MM.1S (cell line): ENCODE results near the gene PPP1R12C.

Experiments
- DNase-seq: peaks from one replicate; pipeline ENCODE4 v3.0.0-alpha.2; 2015
- H2AFZ ChIP-seq: fragments of 300-600 bp; sonication (generic); 2 replicates; pipeline ENCODE4 v1.6.0; 2016; ENCODE audit warnings: antibody characterized with exemption, low read length
- H3F3A ChIP-seq: fragments of 300-600 bp; sonication (generic); 2 replicates; pipeline ENCODE4 v1.6.1; 2016; ENCODE audit warnings: mild to moderate bottlenecking, antibody characterized with exemption, low read length, moderate library complexity, mixed read lengths; ENCODE audit not compliant: insufficient read depth
- H3K27ac ChIP-seq: fragments of 300-600 bp; sonication (generic); 2 replicates; pipeline ENCODE4 v1.5.1; 2016; ENCODE audit warnings: mild to moderate bottlenecking, low read length
- H3K27me3 ChIP-seq: fragments of 300-600 bp; sonication (generic); replicated peaks from 2 replicates; pipeline ENCODE4 v1.6.0; 2016; ENCODE audit warnings: low read length; ENCODE audit not compliant: insufficient read depth
- H3K36me3 ChIP-seq: fragments of 300-600 bp; sonication (generic); replicated peaks from 2 replicates; pipeline ENCODE4 v1.6.1; 2016; ENCODE audit warnings: mild to moderate bottlenecking, low read length, mixed read lengths; ENCODE audit not compliant: insufficient read depth
- H3K4me1 ChIP-seq: fragments of 300-600 bp; sonication (generic); 2 replicates; pipeline ENCODE4 v1.6.1; 2016; ENCODE audit warnings: low read length, mixed read lengths
- H3K4me2 ChIP-seq: fragments of 300-600 bp; sonication (generic); 2 replicates; pipeline ENCODE4 v1.6.0; 2016; ENCODE audit warnings: low read depth, low read length
- H3K4me3 ChIP-seq: fragments of 300-600 bp; sonication (generic); 2 replicates; pipeline ENCODE4 v1.5.1; 2016; ENCODE audit warnings: low read length, mixed read lengths
- H3K79me2 ChIP-seq: fragments of 300-600 bp; sonication (generic); 2 replicates; pipeline ENCODE4 v1.6.1; 2016; ENCODE audit warnings: mixed run types, low read length, mixed read lengths
- H3K9ac ChIP-seq: fragments of 300-600 bp; sonication (generic); 2 replicates; pipeline ENCODE4 v1.6.1; 2016; ENCODE audit warnings: low read length, mixed read lengths
- H3K9me2 ChIP-seq: fragments of 300-600 bp; sonication (generic); replicated peaks from 2 replicates; pipeline ENCODE4 v1.6.1; 2016; ENCODE audit warnings: mild to moderate bottlenecking, low read length, mixed read lengths; ENCODE audit not compliant: insufficient read depth
- H3K9me3 ChIP-seq: fragments of 300-600 bp; sonication (generic); replicated peaks from 2 replicates; pipeline ENCODE4 v1.6.1; 2016; ENCODE audit warnings: mild to moderate bottlenecking, low read length, mixed read lengths; ENCODE audit not compliant: insufficient read depth
- H4K20me1 ChIP-seq: fragments of 300-600 bp; sonication (generic); 2 replicates; pipeline ENCODE4 v1.6.1; 2016; ENCODE audit warnings: mild to moderate bottlenecking, low read length, moderate library complexity, mixed read lengths; ENCODE audit not compliant: insufficient read depth
- EZH2 ChIP-seq: fragments of 300-600 bp; sonication (generic); optimal IDR thresholded peaks from 2 replicates; pipeline ENCODE3; 2017; ENCODE audit warnings: low read depth, mild to moderate bottlenecking, antibody characterized with exemption, low read length, mixed read lengths
- EZH2phosphoT487 ChIP-seq: fragments of 300-600 bp; sonication (generic); IDR thresholded peaks from 2 replicates; pipeline ENCODE4 v1.6.1; 2018; ENCODE audit warnings: antibody characterized with exemption, low read length
- TF ChIP-seq, protein P1 (sequence below): fragments of 300-600 bp; sonication (generic); IDR thresholded peaks from 2 replicates; pipeline ENCODE4 v1.5.1; 2016; ENCODE audit warnings: antibody characterized with exemption, low read length, mixed read lengths

Gene PPP1R12C

DNA sequence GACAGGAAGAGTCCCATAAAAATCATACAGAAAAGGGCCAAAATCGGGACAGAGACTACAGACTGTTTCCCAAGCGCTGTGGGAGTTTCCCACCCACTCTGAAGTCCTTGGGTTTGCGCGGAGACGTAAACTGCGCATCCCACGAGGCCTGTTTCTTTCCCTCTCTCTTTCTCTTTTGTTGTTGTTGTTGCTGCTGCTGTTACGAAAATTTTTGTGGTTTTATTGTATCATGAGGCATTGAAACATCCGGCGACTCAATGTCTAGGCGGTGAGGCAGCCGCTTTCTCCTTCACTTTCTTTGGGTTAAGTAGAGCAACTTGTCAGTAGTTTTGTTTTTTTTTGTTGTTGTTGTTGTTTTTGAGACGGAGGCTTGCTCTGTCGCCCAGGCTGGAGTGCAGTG lies 1.6 kb upstream of the PPP1R12C start:
- Histone ChIP-seq H3K79me2 (peaks cover 30% of the 10 kb centered on the region), H3K4me3 (no peak overlapping the region), H4K20me1 (no peaks in the 10 kb centered on the region), H3K9ac (no peak overlapping the region), H3K4me1 (peaks cover 10% of the 10 kb centered on the region; the same call in 1 of the 2 replicates), H3K9me2 (no peaks in the 10 kb centered on the region), H3K36me3 (no peaks in the 10 kb centered on the region), H3K4me2 (no peak overlapping the region), H3K27me3 (peaks cover 48% of the 10 kb centered on the region), H3F3A (0 out of 2 replicates have a peak, but pooled peaks cover 4% of the 10 kb centered on the region), H3K27ac (no peak overlapping the region), H2AFZ (no peak overlapping the region), H3K9me3 (no peaks in the 10 kb centered on the region)
- no peak for DNase-seq
- TF ChIP-seq EZH2phosphoT487 (no peak), EZH2 (no peak)
- TF ChIP-seq, protein P1, sequence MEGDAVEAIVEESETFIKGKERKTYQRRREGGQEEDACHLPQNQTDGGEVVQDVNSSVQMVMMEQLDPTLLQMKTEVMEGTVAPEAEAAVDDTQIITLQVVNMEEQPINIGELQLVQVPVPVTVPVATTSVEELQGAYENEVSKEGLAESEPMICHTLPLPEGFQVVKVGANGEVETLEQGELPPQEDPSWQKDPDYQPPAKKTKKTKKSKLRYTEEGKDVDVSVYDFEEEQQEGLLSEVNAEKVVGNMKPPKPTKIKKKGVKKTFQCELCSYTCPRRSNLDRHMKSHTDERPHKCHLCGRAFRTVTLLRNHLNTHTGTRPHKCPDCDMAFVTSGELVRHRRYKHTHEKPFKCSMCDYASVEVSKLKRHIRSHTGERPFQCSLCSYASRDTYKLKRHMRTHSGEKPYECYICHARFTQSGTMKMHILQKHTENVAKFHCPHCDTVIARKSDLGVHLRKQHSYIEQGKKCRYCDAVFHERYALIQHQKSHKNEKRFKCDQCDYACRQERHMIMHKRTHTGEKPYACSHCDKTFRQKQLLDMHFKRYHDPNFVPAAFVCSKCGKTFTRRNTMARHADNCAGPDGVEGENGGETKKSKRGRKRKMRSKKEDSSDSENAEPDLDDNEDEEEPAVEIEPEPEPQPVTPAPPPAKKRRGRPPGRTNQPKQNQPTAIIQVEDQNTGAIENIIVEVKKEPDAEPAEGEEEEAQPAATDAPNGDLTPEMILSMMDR = no peak

DNA sequence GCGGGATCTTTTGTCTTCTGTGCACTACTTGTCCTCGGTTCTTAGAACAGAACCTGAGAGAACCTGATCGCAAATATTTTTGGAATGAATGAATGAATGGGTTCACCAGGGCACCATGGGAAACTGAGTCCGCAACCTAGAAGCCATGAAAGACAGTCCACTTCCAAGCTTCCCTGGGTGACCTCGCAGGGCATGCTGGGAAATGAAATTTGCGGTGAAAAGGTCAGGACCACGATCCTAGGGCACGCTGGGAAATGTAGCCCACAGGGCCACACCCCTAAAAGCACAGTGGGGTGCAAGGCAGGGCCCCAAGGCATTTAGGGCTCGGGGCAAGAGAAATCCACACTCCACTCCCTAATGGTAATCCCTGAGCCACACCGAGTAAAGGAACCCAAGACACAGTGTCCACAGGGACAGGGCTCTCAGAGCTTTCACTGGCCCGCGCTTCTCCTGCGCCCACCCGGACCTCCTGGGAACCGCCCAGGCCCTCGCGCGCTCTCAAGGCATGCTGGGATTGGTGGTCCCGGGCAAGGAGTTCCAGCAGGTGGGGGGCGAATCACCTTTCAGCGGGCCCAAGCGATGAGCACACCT lies 1.1 kb upstream of the PPP1R12C start:
- no peaks in the 10 kb centered on the region for H3K36me3 ChIP-seq
- H3K79me2 ChIP-seq = peaks cover 36% of the 10 kb centered on the region
- no peaks in the 10 kb centered on the region for H4K20me1 ChIP-seq
- DNase-seq = no peak
- no peak overlapping the region for H3K27ac ChIP-seq
- peaks cover 45% of the 10 kb centered on the region for H3K27me3 ChIP-seq
- H3K4me3 ChIP-seq = peak overlapping the region; percentile 81; the same call in 1 of the 2 replicates
- H3K9me3 ChIP-seq = no peaks in the 10 kb centered on the region
- H3K4me2 ChIP-seq = peak overlapping the region; percentile 74
- H3F3A ChIP-seq = 0 out of 2 replicates have a peak, but pooled peaks cover 4% of the 10 kb centered on the region
- H2AFZ ChIP-seq = peak overlapping the region; percentile 83
- H3K9me2 ChIP-seq = no peaks in the 10 kb centered on the region
- H3K9ac ChIP-seq = no peak overlapping the region
- H3K4me1 ChIP-seq = peaks cover 10% of the 10 kb centered on the region; the same call in 1 of the 2 replicates
- TF ChIP-seq, protein P1 = no peak
- TF ChIP-seq EZH2 (no peak), EZH2phosphoT487 (no peak)

DNA sequence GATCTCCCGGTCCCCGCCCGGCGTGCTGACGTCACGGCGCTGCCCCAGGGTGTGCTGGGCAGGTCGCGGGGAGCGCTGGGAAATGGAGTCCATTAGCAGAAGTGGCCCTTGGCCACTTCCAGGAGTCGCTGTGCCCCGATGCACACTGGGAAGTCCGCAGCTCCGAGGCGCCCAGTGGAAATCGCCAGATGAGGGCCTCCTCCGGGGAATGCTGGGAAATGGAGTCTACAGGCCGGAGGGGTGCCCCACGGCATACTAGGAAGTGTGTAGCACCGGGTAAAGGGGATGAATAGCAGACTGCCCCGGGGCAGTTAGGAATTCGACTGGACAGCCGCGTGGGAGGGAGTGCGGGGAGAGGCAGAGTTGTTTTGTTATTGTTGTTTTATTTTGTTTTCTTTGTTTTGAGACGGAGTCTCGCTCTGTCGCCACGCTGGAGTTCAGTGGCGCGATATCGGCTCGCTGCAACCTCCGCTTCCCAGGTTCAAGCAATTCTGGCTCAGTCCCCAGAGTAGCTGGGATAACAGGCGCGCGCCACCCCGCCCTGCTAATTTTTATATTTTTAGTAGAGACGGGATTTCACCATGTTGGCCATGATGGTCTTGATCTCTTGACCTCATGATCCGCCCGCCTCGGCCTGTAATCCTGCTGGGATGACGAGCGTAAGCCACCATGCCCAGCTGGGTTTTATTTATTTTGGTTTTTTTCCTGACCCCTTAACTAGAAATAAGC lies 390 bp upstream of the PPP1R12C start:
- H3K9me2 ChIP-seq = no peaks in the 10 kb centered on the region

More for the DNA sequence above, 390 bp upstream of the PPP1R12C start:
- Histone ChIP-seq H3K36me3 (no peaks in the 10 kb centered on the region), H3K79me2 (peaks cover 42% of the 10 kb centered on the region), H3K4me1 (peaks cover 10% of the 10 kb centered on the region; the same call in 1 of the 2 replicates), H2AFZ (peak overlapping the region; percentile 83), H3K4me2 (peak overlapping the region; percentile 74), H3K9ac (peak overlapping the region; percentile 22; the same call in 1 of the 2 replicates), H3K9me3 (no peaks in the 10 kb centered on the region), H3F3A (0 out of 2 replicates have a peak, but pooled peaks cover 4% of the 10 kb centered on the region), H3K27ac (no peak overlapping the region), H3K27me3 (peaks cover 38% of the 10 kb centered on the region), H4K20me1 (no peaks in the 10 kb centered on the region), H3K4me3 (peak overlapping the region; percentile 81)
- no peak for TF ChIP-seq EZH2phosphoT487
- TF ChIP-seq, protein P1 = no peak
- TF ChIP-seq EZH2 = no peak
- DNase-seq = peak; percentile 99
